Lower leg skin (tissue), 3 donors: ENCODE data around the gene PSD4.

Experiments used
- CTCF ChIP-seq, 3 donors: fragments of 450-650 bp; IDR thresholded peaks; one replicate each; pipeline ENCODE4 v1.5.1; 2016; ENCODE audit warnings: antibody characterized with exemption in 3 of 3, mild to moderate bottlenecking in 3 of 3, moderate library complexity in 2 of 3
- POLR2A ChIP-seq, 2 donors: fragments of 450-650 bp; IDR thresholded peaks; one replicate each; pipeline ENCODE4 v1.6.1; 2016 to 2017; ENCODE audit warnings: antibody characterized with exemption in 2 of 2, mild to moderate bottlenecking in 1 of 2, moderate library complexity in 1 of 2

GRCh38 chr2:113233593-113234550, 60.1 kb downstream of the PSD4 start:
- TF ChIP-seq CTCF (IDR thresholded peaks at IDR 0.05): no peak
- TF ChIP-seq POLR2A (IDR thresholded peaks at IDR 0.05): no peak
